Activated naive CD8-positive, alpha-beta T cell treated with anti-CD3 and anti-CD28 coated beads, Interleukin-2, amount 10 ng/mL, durations not matched to agents 7 days and 5 days (primary cell): ENCODE measurements around the gene CFAP61. TPM values are rescaled to one million over a fixed set of nuclear protein-coding genes. Genes with fewer than 3 reads are reported as not detected.
"Not testable (repeated sequence)": the region's sequence is repeated elsewhere in the genome, so short reads cannot be mapped to it uniquely, and the experiment has no call there.

ENCODE experiments used
- ATAC-seq: fragments of 150-1000 bp; cut with Tn5 transposase; one replicate; pipeline ENCODE4 v1.10.0; 2021; ENCODE audit warnings: low read depth, moderate library complexity
- POLR2A ChIA-PET: fragments of 350-600 bp; sonication (Branson Sonifier 250); formaldehyde crosslinking; loops from one replicate; lab custom pipeline; 2021; ENCODE audit warnings: antibody characterized with exemption; lab: Charles Lee
- DNase-seq: peaks from one replicate; pipeline ENCODE4 v3.0.0; 2021
- H3K27ac Mint-ChIP-seq: one replicate; pipeline ENCODE4 v1.8.0; 2022; ENCODE audit warnings: mild to moderate bottlenecking, mixed read lengths
- H3K27me3 Mint-ChIP-seq: one replicate; pipeline ENCODE4 v1.8.0; 2022; ENCODE audit warnings: mild to moderate bottlenecking, moderate library complexity, mixed read lengths
- H3K36me3 Mint-ChIP-seq: one replicate; pipeline ENCODE4 v1.8.0; 2021; ENCODE audit warnings: mild to moderate bottlenecking, mixed read lengths
- H3K4me1 Mint-ChIP-seq: one replicate; pipeline ENCODE4 v1.8.0; 2021; ENCODE audit warnings: mixed read lengths
- H3K4me3 Mint-ChIP-seq: one replicate; pipeline ENCODE4 v1.8.0; 2022; ENCODE audit warnings: mild to moderate bottlenecking, moderate library complexity, mixed read lengths
- H3K9me3 Mint-ChIP-seq: one replicate; pipeline ENCODE4 v1.8.0; 2021; ENCODE audit warnings: mixed read lengths
- total RNA-seq, 2 experiments: library from RNA; stranded (reverse); gene quantifications; one replicate each; pipeline ENCODE4 v1.2.3, GENCODE V29; 2021

The CFAP61 gene
- total RNA-seq, 2 experiments from 2014 or later: not detected

- H3K4me3 Mint-ChIP-seq: no peak overlapping the region
- H3K27ac Mint-ChIP-seq: no peak overlapping the region
- POLR2A ChIA-PET: no interaction called here
- DNase-seq (no peak), ATAC-seq (no peak)
- no peaks in the 10 kb centered on the region for H3K9me3 Mint-ChIP-seq
- H3K4me1 Mint-ChIP-seq: no peaks in the 10 kb centered on the region
- H3K27me3 Mint-ChIP-seq: peaks cover 2% of the 10 kb centered on the region
- no peaks in the 10 kb centered on the region for H3K36me3 Mint-ChIP-seq
These were observed 163.8 kb downstream of the CFAP61 start for GRCh38 chr20:20215976-20216727.

GRCh38 chr20:20216941-20217340 lies 164.6 kb downstream of the CFAP61 start:
- no peak for ATAC-seq
- Mint-ChIP-seq H3K4me1 (no peaks in the 10 kb centered on the region), H3K36me3 (no peaks in the 10 kb centered on the region), H3K9me3 (no peaks in the 10 kb centered on the region), H3K4me3 (no peak overlapping the region), H3K27me3 (peaks cover 2% of the 10 kb centered on the region), H3K27ac (no peak overlapping the region)
- POLR2A ChIA-PET: no interaction called here
- no peak for DNase-seq

GRCh38 chr20:20217621-20218020 lies 165.3 kb downstream of the CFAP61 start:
- H3K4me3 Mint-ChIP-seq: no peak overlapping the region
- H3K27ac Mint-ChIP-seq: no peak overlapping the region
- no peaks in the 10 kb centered on the region for H3K4me1 Mint-ChIP-seq
- no peak for ATAC-seq
- POLR2A ChIA-PET: no interaction called here
- no peaks in the 10 kb centered on the region for H3K9me3 Mint-ChIP-seq
- no peak for DNase-seq
- no peaks in the 10 kb centered on the region for H3K36me3 Mint-ChIP-seq
- H3K27me3 Mint-ChIP-seq: peaks cover 2% of the 10 kb centered on the region

GRCh38 chr20:20218106-20218505 lies 165.8 kb downstream of the CFAP61 start:
- H3K27ac Mint-ChIP-seq, DNase-seq, H3K36me3 Mint-ChIP-seq, H3K27me3 Mint-ChIP-seq, H3K9me3 Mint-ChIP-seq, H3K4me3 Mint-ChIP-seq, POLR2A ChIA-PET, H3K4me1 Mint-ChIP-seq, ATAC-seq: not testable (repeated sequence)

- no peak overlapping the region for H3K4me3 Mint-ChIP-seq
- no peaks in the 10 kb centered on the region for H3K9me3 Mint-ChIP-seq
- DNase-seq (no peak), ATAC-seq (no peak)
- POLR2A ChIA-PET: no interaction called here
- H3K36me3 Mint-ChIP-seq: no peaks in the 10 kb centered on the region
- no peak overlapping the region for H3K27ac Mint-ChIP-seq
- peaks cover 9% of the 10 kb centered on the region for H3K27me3 Mint-ChIP-seq
- H3K4me1 Mint-ChIP-seq: no peaks in the 10 kb centered on the region
These were observed 166.7 kb downstream of the CFAP61 start for GRCh38 chr20:20219016-20219415.

GRCh38 chr20:20220134-20220533 lies 167.8 kb downstream of the CFAP61 start:
- DNase-seq (no peak), ATAC-seq (no peak)
- no peak overlapping the region for H3K4me3 Mint-ChIP-seq
- no peaks in the 10 kb centered on the region for H3K36me3 Mint-ChIP-seq
- no peaks in the 10 kb centered on the region for H3K4me1 Mint-ChIP-seq
- peaks cover 13% of the 10 kb centered on the region for H3K27me3 Mint-ChIP-seq
- POLR2A ChIA-PET: no interaction called here
- no peaks in the 10 kb centered on the region for H3K9me3 Mint-ChIP-seq
- H3K27ac Mint-ChIP-seq: no peak overlapping the region

- Mint-ChIP-seq H3K27me3 (peaks cover 15% of the 10 kb centered on the region), H3K4me1 (no peaks in the 10 kb centered on the region), H3K27ac (no peak overlapping the region), H3K9me3 (no peaks in the 10 kb centered on the region), H3K36me3 (no peaks in the 10 kb centered on the region), H3K4me3 (no peak overlapping the region)
- no peak for ATAC-seq
- no peak for DNase-seq
- POLR2A ChIA-PET: no interaction called here
These were observed 171.6 kb downstream of the CFAP61 start for GRCh38 chr20:20223981-20224380.

GRCh38 chr20:20224806-20225205 lies 172.5 kb downstream of the CFAP61 start:
- H3K27ac Mint-ChIP-seq: no peak overlapping the region
- no peaks in the 10 kb centered on the region for H3K9me3 Mint-ChIP-seq
- peaks cover 15% of the 10 kb centered on the region for H3K27me3 Mint-ChIP-seq
- no peaks in the 10 kb centered on the region for H3K36me3 Mint-ChIP-seq
- H3K4me3 Mint-ChIP-seq: no peak overlapping the region
- DNase-seq: no peak
- POLR2A ChIA-PET: no interaction called here
- ATAC-seq: no peak
- no peaks in the 10 kb centered on the region for H3K4me1 Mint-ChIP-seq

GRCh38 chr20:20225325-20226043 lies 173.2 kb downstream of the CFAP61 start:
- DNase-seq (no peak), ATAC-seq (no peak)
- Mint-ChIP-seq H3K4me3 (no peak overlapping the region), H3K27ac (no peak overlapping the region), H3K9me3 (no peaks in the 10 kb centered on the region), H3K27me3 (peaks cover 15% of the 10 kb centered on the region), H3K36me3 (no peaks in the 10 kb centered on the region), H3K4me1 (no peaks in the 10 kb centered on the region)
- POLR2A ChIA-PET: no interaction called here

GRCh38 chr20:20226554-20226953 lies 174.2 kb downstream of the CFAP61 start:
- H3K4me3 Mint-ChIP-seq: no peak overlapping the region
- no peak overlapping the region for H3K27ac Mint-ChIP-seq
- H3K4me1 Mint-ChIP-seq: no peaks in the 10 kb centered on the region
- POLR2A ChIA-PET: no interaction called here
- ATAC-seq (no peak), DNase-seq (no peak)
- no peaks in the 10 kb centered on the region for H3K9me3 Mint-ChIP-seq
- no peaks in the 10 kb centered on the region for H3K36me3 Mint-ChIP-seq
- H3K27me3 Mint-ChIP-seq: peaks cover 15% of the 10 kb centered on the region

- H3K9me3 Mint-ChIP-seq: no peaks in the 10 kb centered on the region
- H3K4me3 Mint-ChIP-seq: no peak overlapping the region
- POLR2A ChIA-PET: no interaction called here
- H3K4me1 Mint-ChIP-seq: no peaks in the 10 kb centered on the region
- no peaks in the 10 kb centered on the region for H3K36me3 Mint-ChIP-seq
- H3K27ac Mint-ChIP-seq: no peak overlapping the region
- ATAC-seq (no peak), DNase-seq (no peak)
- H3K27me3 Mint-ChIP-seq: peaks cover 15% of the 10 kb centered on the region
These were observed 174.8 kb downstream of the CFAP61 start for GRCh38 chr20:20227013-20227571.

- Mint-ChIP-seq H3K36me3 (no peaks in the 10 kb centered on the region), H3K27me3 (peaks cover 13% of the 10 kb centered on the region), H3K27ac (no peak overlapping the region), H3K4me3 (no peak overlapping the region), H3K9me3 (no peaks in the 10 kb centered on the region), H3K4me1 (no peaks in the 10 kb centered on the region)
- no peak for DNase-seq
- POLR2A ChIA-PET: no interaction called here
- no peak for ATAC-seq
These were observed 176.0 kb downstream of the CFAP61 start for GRCh38 chr20:20228351-20228750.

- Mint-ChIP-seq H3K9me3 (no peaks in the 10 kb centered on the region), H3K4me1 (no peaks in the 10 kb centered on the region), H3K4me3 (no peak overlapping the region), H3K27me3 (peaks cover 10% of the 10 kb centered on the region), H3K27ac (no peak overlapping the region), H3K36me3 (no peaks in the 10 kb centered on the region)
- no peak for DNase-seq
- POLR2A ChIA-PET: no interaction called here
- no peak for ATAC-seq
These were observed 177.3 kb downstream of the CFAP61 start for GRCh38 chr20:20229595-20229994.

GRCh38 chr20:20230741-20231140 lies 178.4 kb downstream of the CFAP61 start:
- ATAC-seq: no peak
- POLR2A ChIA-PET: no interaction called here
- no peaks in the 10 kb centered on the region for H3K36me3 Mint-ChIP-seq

More at GRCh38 chr20:20230741-20231140, 178.4 kb downstream of the CFAP61 start:
- H3K27ac Mint-ChIP-seq: no peak overlapping the region
- DNase-seq: no peak
- no peak overlapping the region for H3K4me3 Mint-ChIP-seq
- H3K27me3 Mint-ChIP-seq: peaks cover 4% of the 10 kb centered on the region
- H3K9me3 Mint-ChIP-seq: no peaks in the 10 kb centered on the region
- no peaks in the 10 kb centered on the region for H3K4me1 Mint-ChIP-seq
